GM12878 (cell line): ENCODE measurements around the gene GLE1. TPM values are rescaled to one million over a fixed set of nuclear protein-coding genes. Genes with fewer than 3 reads are reported as not detected.

Experiments
- EGR1 ChIP-seq, 2 experiments: IDR thresholded peaks; 1 replicate in 1 of 2; 2 replicates in 1 of 2; pipeline ENCODE4 v1.6.1; 2011 to 2012; ENCODE audit warnings: low read depth in 2 of 2, low read length in 2 of 2, borderline replicate concordance in 1 of 2, mild to moderate bottlenecking in 1 of 2, moderate library complexity in 1 of 2
- GATAD2B ChIP-seq: fragments of 450-650 bp; conservative IDR thresholded peaks from 2 replicates; pipeline ENCODE4 v1.6.1; 2017; ENCODE audit warnings: low read depth, mild to moderate bottlenecking, moderate library complexity
- HCFC1 ChIP-seq: fragments of 150-350 bp; IDR thresholded peaks from 2 replicates; pipeline ENCODE4 v1.6.1; 2014; ENCODE audit warnings: low read length
- IKZF2 ChIP-seq, 2 experiments: fragments of 450-650 bp; IDR thresholded peaks; 2 replicates each; pipeline ENCODE4 v1.6.1; 2017; ENCODE audit warnings: mild to moderate bottlenecking in 2 of 2, moderate library complexity in 2 of 2
- KAT2A ChIP-seq: conservative IDR thresholded peaks from 2 replicates; pipeline ENCODE4 v1.6.1; 2011; ENCODE audit warnings: low read depth, low read length; ENCODE audit not compliant: control insufficient read depth
- PML ChIP-seq: IDR thresholded peaks from 2 replicates; pipeline ENCODE4 v1.6.1; 2012; ENCODE audit warnings: low read length, inconsistent platforms
- POLR2AphosphoS2 ChIP-seq: IDR thresholded peaks from 2 replicates; pipeline ENCODE4 v1.6.1; 2011; ENCODE audit warnings: low read depth, mild to moderate bottlenecking, low read length, improper control_type of control experiment, moderate library complexity
- SIN3A ChIP-seq: IDR thresholded peaks from 2 replicates; pipeline ENCODE4 v1.6.1; 2012; ENCODE audit warnings: low read depth, low read length, improper control_type of control experiment
- TAF1 ChIP-seq: IDR thresholded peaks from 2 replicates; pipeline ENCODE4 v1.6.1; 2011; ENCODE audit warnings: mild to moderate bottlenecking, low read depth, low read length, borderline replicate concordance
- TCF12 ChIP-seq: IDR thresholded peaks from 2 replicates; pipeline ENCODE4 v1.6.1; 2011; ENCODE audit warnings: low read depth, mild to moderate bottlenecking, low read length
- polyA plus RNA-seq, 11 experiments: library from polyadenylated mRNA; depleted of rRNA in 4 of 11; unstranded in 6 of 11; stranded (reverse) in 5 of 11; fragments of >200 nt; fragmentation: Nextera tagmentation in 4 of 11; fragmentation: Illumina TruSeq in 1 of 11; extraction: Ambion mirVana in 4 of 11; extraction: Trizol in 1 of 11; gene quantifications; 1 replicate in 1 of 11; 2 replicates in 10 of 11; pipeline versions ENCODE4 v1.2.1 to v1.2.3, GENCODE V29; 2011 to 2016; ENCODE audit warnings: inconsistent platforms in 2 of 11, missing spikeins in 2 of 11, low read depth in 1 of 11
- total RNA-seq, 4 experiments: library from RNA; depleted of rRNA in 3 of 4; stranded (reverse); fragments of >200 nt in 3 of 4; fragmentation: Illumina TruSeq in 1 of 4; extraction: Trizol in 1 of 4; gene quantifications; 2 replicates each; pipeline versions ENCODE4 v1.2.1 to v1.2.3, GENCODE V29; 2013 to 2021
- TF ChIP-seq, protein P1 (sequence below): fragments of 450-650 bp; IDR thresholded peaks from 2 replicates; pipeline ENCODE4 v1.6.1; 2016; ENCODE audit warnings: mild to moderate bottlenecking
- TF ChIP-seq, protein P2 (sequence below): fragments of 450-650 bp; formaldehyde crosslinking; IDR thresholded peaks from 2 replicates; pipeline ENCODE4 v1.4.0; 2020; ENCODE audit warnings: mild to moderate bottlenecking, moderate library complexity
- TF ChIP-seq, protein P3 (sequence below): fragments of 450-650 bp; IDR thresholded peaks from 2 replicates; pipeline ENCODE4 v1.6.1; 2016; ENCODE audit warnings: mild to moderate bottlenecking
- TF ChIP-seq, protein P4 (sequence below): fragments of 450-650 bp; IDR thresholded peaks from 2 replicates; pipeline ENCODE4 v1.6.1; 2017; ENCODE audit warnings: mild to moderate bottlenecking, moderate library complexity
- TF ChIP-seq, protein P5 (sequence below): fragments of 450-650 bp; formaldehyde crosslinking; IDR thresholded peaks from 2 replicates; pipeline ENCODE4 v1.4.0; 2022; ENCODE audit warnings: mild to moderate bottlenecking, moderate library complexity

GLE1 gene
- total and polyA plus RNA-seq, 10 of the 15 experiments (the other 5 are each of a cell fraction or from before 2014, with no cell fraction given) = 17.4 to 52.0 (median 37.7) TPM

DNA sequence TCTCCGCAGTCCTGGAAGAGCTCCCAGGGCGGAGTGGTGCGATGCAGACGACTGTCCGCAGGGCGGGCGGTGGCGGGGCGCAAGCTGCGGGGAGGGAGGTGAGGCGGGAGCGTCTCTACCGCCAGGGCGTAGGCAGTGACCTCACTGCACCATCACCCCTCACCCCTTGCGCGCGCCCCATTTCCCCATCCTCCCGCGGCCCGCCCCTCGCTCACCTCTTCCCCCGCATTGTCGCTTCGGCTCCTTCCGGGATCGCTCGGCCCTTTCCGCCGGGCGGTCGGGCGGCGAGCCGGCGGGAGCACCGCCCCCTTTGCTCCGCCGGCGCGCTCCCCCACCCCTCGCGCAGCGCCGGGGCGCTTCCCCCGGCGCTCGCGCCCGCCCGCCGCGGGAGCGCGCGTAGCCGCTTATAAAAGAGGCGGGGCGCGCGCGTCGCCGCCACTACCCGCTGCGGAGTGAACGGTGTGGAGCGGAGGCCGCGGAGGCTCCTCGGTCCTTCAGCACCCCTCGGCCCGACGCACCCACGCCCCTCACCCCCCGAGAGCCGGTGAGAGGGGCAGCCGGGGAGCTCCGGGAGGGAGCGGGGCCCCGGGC, 47.7 kb downstream of the GLE1 start, which contains the start of gene SPTAN1 (continued):
- peak; percentile 98 for TF ChIP-seq POLR2AphosphoS2
- peak; percentile 97 for TF ChIP-seq PML
- peak in 1 of 2 experiments; percentile 89; a peak in 2 of 3 replicates for TF ChIP-seq EGR1 (IDR thresholded peaks at IDR 0.05; ENCODE audit: borderline replicate concordance in 1 of 2, low read depth in 2 of 2, low read length in 2 of 2)
- TF ChIP-seq SIN3A = peak; percentile 41; the same call in 1 of the 2 replicates
- TF ChIP-seq, protein P1, sequence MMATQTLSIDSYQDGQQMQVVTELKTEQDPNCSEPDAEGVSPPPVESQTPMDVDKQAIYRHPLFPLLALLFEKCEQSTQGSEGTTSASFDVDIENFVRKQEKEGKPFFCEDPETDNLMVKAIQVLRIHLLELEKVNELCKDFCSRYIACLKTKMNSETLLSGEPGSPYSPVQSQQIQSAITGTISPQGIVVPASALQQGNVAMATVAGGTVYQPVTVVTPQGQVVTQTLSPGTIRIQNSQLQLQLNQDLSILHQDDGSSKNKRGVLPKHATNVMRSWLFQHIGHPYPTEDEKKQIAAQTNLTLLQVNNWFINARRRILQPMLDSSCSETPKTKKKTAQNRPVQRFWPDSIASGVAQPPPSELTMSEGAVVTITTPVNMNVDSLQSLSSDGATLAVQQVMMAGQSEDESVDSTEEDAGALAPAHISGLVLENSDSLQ = peak; percentile 7; the same call in 1 of the 2 replicates
- TF ChIP-seq TAF1 = peak; percentile 93
- TF ChIP-seq, protein P2, sequence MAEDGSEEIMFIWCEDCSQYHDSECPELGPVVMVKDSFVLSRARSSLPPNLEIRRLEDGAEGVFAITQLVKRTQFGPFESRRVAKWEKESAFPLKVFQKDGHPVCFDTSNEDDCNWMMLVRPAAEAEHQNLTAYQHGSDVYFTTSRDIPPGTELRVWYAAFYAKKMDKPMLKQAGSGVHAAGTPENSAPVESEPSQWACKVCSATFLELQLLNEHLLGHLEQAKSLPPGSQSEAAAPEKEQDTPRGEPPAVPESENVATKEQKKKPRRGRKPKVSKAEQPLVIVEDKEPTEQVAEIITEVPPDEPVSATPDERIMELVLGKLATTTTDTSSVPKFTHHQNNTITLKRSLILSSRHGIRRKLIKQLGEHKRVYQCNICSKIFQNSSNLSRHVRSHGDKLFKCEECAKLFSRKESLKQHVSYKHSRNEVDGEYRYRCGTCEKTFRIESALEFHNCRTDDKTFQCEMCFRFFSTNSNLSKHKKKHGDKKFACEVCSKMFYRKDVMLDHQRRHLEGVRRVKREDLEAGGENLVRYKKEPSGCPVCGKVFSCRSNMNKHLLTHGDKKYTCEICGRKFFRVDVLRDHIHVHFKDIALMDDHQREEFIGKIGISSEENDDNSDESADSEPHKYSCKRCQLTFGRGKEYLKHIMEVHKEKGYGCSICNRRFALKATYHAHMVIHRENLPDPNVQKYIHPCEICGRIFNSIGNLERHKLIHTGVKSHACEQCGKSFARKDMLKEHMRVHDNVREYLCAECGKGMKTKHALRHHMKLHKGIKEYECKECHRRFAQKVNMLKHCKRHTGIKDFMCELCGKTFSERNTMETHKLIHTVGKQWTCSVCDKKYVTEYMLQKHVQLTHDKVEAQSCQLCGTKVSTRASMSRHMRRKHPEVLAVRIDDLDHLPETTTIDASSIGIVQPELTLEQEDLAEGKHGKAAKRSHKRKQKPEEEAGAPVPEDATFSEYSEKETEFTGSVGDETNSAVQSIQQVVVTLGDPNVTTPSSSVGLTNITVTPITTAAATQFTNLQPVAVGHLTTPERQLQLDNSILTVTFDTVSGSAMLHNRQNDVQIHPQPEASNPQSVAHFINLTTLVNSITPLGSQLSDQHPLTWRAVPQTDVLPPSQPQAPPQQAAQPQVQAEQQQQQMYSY (CRISPR knock-in tag) = peak; percentile 72; the same call in 1 of the 2 replicates
- TF ChIP-seq GATAD2B = no peak
- peak; percentile 34; the same call in 1 of the 2 replicates for TF ChIP-seq HCFC1
- no peak for TF ChIP-seq KAT2A
- peak in 1 of 2 experiments; percentile 7; a peak in 1 of 4 replicates for TF ChIP-seq IKZF2 (IDR thresholded peaks at IDR 0.05)
- TF ChIP-seq, protein P3, sequence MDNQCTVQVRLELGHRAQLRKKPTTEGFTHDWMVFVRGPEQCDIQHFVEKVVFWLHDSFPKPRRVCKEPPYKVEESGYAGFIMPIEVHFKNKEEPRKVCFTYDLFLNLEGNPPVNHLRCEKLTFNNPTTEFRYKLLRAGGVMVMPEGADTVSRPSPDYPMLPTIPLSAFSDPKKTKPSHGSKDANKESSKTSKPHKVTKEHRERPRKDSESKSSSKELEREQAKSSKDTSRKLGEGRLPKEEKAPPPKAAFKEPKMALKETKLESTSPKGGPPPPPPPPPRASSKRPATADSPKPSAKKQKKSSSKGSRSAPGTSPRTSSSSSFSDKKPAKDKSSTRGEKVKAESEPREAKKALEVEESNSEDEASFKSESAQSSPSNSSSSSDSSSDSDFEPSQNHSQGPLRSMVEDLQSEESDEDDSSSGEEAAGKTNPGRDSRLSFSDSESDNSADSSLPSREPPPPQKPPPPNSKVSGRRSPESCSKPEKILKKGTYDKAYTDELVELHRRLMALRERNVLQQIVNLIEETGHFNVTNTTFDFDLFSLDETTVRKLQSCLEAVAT = peak; percentile 30; the same call in 1 of the 2 replicates
- TF ChIP-seq, protein P4, sequence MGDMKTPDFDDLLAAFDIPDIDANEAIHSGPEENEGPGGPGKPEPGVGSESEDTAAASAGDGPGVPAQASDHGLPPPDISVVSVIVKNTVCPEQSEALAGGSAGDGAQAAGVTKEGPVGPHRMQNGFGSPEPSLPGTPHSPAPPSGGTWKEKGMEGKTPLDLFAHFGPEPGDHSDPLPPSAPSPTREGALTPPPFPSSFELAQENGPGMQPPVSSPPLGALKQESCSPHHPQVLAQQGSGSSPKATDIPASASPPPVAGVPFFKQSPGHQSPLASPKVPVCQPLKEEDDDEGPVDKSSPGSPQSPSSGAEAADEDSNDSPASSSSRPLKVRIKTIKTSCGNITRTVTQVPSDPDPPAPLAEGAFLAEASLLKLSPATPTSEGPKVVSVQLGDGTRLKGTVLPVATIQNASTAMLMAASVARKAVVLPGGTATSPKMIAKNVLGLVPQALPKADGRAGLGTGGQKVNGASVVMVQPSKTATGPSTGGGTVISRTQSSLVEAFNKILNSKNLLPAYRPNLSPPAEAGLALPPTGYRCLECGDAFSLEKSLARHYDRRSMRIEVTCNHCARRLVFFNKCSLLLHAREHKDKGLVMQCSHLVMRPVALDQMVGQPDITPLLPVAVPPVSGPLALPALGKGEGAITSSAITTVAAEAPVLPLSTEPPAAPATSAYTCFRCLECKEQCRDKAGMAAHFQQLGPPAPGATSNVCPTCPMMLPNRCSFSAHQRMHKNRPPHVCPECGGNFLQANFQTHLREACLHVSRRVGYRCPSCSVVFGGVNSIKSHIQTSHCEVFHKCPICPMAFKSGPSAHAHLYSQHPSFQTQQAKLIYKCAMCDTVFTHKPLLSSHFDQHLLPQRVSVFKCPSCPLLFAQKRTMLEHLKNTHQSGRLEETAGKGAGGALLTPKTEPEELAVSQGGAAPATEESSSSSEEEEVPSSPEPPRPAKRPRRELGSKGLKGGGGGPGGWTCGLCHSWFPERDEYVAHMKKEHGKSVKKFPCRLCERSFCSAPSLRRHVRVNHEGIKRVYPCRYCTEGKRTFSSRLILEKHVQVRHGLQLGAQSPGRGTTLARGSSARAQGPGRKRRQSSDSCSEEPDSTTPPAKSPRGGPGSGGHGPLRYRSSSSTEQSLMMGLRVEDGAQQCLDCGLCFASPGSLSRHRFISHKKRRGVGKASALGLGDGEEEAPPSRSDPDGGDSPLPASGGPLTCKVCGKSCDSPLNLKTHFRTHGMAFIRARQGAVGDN = peak; percentile 96
- TF ChIP-seq, protein P5, sequence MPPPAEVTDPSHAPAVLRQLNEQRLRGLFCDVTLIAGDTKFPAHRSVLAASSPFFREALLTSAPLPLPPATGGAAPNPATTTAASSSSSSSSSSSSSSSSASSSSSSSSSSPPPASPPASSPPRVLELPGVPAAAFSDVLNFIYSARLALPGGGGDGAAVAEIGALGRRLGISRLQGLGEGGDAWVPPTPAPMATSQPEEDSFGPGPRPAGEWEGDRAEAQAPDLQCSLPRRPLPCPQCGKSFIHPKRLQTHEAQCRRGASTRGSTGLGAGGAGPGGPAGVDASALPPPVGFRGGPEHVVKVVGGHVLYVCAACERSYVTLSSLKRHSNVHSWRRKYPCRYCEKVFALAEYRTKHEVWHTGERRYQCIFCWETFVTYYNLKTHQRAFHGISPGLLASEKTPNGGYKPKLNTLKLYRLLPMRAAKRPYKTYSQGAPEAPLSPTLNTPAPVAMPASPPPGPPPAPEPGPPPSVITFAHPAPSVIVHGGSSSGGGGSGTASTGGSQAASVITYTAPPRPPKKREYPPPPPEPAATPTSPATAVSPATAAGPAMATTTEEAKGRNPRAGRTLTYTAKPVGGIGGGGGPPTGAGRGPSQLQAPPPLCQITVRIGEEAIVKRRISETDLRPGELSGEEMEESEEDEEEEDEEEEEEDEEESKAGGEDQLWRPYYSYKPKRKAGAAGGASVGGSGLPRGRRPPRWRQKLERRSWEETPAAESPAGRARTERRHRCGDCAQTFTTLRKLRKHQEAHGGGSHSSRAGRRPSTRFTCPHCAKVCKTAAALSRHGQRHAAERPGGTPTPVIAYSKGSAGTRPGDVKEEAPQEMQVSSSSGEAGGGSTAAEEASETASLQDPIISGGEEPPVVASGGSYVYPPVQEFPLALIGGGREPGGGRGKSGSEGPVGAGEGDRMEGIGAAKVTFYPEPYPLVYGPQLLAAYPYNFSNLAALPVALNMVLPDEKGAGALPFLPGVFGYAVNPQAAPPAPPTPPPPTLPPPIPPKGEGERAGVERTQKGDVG = 0 out of 2 replicates have a peak, but pooled peaks have one; percentile 65
- TF ChIP-seq TCF12 = peak; percentile 83; the same call in 1 of the 2 replicates
